GM23338 (cell line): ENCODE measurements around the gene NRG3. TPM values are rescaled to one million over a fixed set of nuclear protein-coding genes. Genes with fewer than 3 reads are reported as not detected.

Experiments
- ATAC-seq: fragments of 200-7000 bp; cut with Tn5 transposase; 3 replicates; pipeline ENCODE4 v1.9.1; 2020
- DNase-seq: peaks from one replicate; pipeline ENCODE4 v3.0.0-alpha.2; 2015; ENCODE audit warnings: low spot score
- H2AFZ ChIP-seq: fragments of 200-600 bp; sonication (generic); 2 replicates; pipeline ENCODE4 v1.8.0; 2016; ENCODE audit warnings: antibody characterized with exemption, mild to moderate bottlenecking, moderate library complexity
- H3F3A ChIP-seq: fragments of 200-600 bp; sonication (generic); replicated peaks from 2 replicates; pipeline ENCODE4 v1.8.0; 2017; ENCODE audit warnings: antibody characterized with exemption, mixed run types, low read depth
- H3K27ac ChIP-seq: fragments of 200-600 bp; sonication (generic); 2 replicates; pipeline ENCODE4 v1.6.1; 2016; ENCODE audit warnings: low read depth
- H3K27me3 ChIP-seq: fragments of 200-600 bp; sonication (generic); 2 replicates; pipeline ENCODE4 v1.8.0; 2016; ENCODE audit warnings: mild to moderate bottlenecking, mixed run types, moderate library complexity; ENCODE audit not compliant: insufficient read depth
- H3K36me3 ChIP-seq: fragments of 200-600 bp; sonication (generic); 2 replicates; pipeline ENCODE4 v1.8.0; 2016; ENCODE audit warnings: mild to moderate bottlenecking; ENCODE audit not compliant: insufficient read depth
- H3K4me1 ChIP-seq: fragments of 200-600 bp; sonication (generic); 2 replicates; pipeline ENCODE4 v1.8.0; 2016; ENCODE audit warnings: mild to moderate bottlenecking, moderate library complexity; ENCODE audit not compliant: insufficient read depth
- H3K4me2 ChIP-seq: fragments of 200-600 bp; sonication (generic); 2 replicates; pipeline ENCODE4 v1.7.1; 2017; ENCODE audit warnings: mixed run types
- H3K4me3 ChIP-seq: fragments of 200-600 bp; sonication (generic); 2 replicates; pipeline ENCODE4 v1.6.1; 2016; ENCODE audit warnings: mixed run types
- H3K79me2 ChIP-seq: fragments of 200-600 bp; sonication (generic); replicated peaks from 2 replicates; pipeline ENCODE4 v1.8.0; 2017; ENCODE audit warnings: mild to moderate bottlenecking; ENCODE audit not compliant: insufficient read depth
- H3K9me2 ChIP-seq: fragments of 200-600 bp; sonication (generic); 2 replicates; pipeline ENCODE4 v1.8.0; 2017; ENCODE audit not compliant: insufficient read depth
- H4K20me1 ChIP-seq: fragments of 200-600 bp; sonication (generic); replicated peaks from 2 replicates; pipeline ENCODE4 v1.8.0; 2017; ENCODE audit warnings: mild to moderate bottlenecking; ENCODE audit not compliant: insufficient read depth
- H3K27ac Mint-ChIP-seq: 2 replicates; pipeline ENCODE4 v1.8.0; 2020; ENCODE audit warnings: inconsistent platforms, mild to moderate bottlenecking, moderate library complexity, mixed read lengths
- H3K27me3 Mint-ChIP-seq: 3 replicates; pipeline ENCODE4 v1.8.0; 2022; ENCODE audit warnings: low read depth, mild to moderate bottlenecking, moderate library complexity, mixed read lengths, inconsistent platforms; ENCODE audit not compliant: insufficient read depth, poor library complexity
- H3K36me3 Mint-ChIP-seq: 3 replicates; pipeline ENCODE4 v1.8.0; 2021; ENCODE audit warnings: low read depth, mild to moderate bottlenecking, inconsistent platforms, moderate library complexity, mixed read lengths
- H3K4me1 Mint-ChIP-seq: 3 replicates; pipeline ENCODE4 v1.8.0; 2020; ENCODE audit warnings: mild to moderate bottlenecking, inconsistent platforms, mixed read lengths
- H3K4me3 Mint-ChIP-seq: 3 replicates; pipeline ENCODE4 v1.8.0; 2021; ENCODE audit warnings: moderate library complexity, mild to moderate bottlenecking, inconsistent platforms, mixed read lengths
- H3K9me3 Mint-ChIP-seq: 3 replicates; pipeline ENCODE4 v1.8.0; 2020; ENCODE audit warnings: moderate library complexity, mild to moderate bottlenecking, inconsistent platforms, mixed read lengths
- CREB1 ChIP-seq: fragments of 250-450 bp; sonication (Bioruptor Pico); IDR thresholded peaks from 2 replicates; pipeline ENCODE4 v1.5.0; 2020; ENCODE audit warnings: low read depth, mild to moderate bottlenecking, moderate library complexity
- CTCF ChIP-seq, 2 experiments: fragments of 200-600 bp in 1 of 2; sonication (generic) in 1 of 2; conservative IDR thresholded peaks; 2 replicates each; pipeline versions ENCODE4 v1.5.1 to v1.6.1; 2016 to 2017; ENCODE audit warnings: antibody characterized with exemption in 2 of 2, low read depth in 2 of 2, mild to moderate bottlenecking in 2 of 2, moderate library complexity in 1 of 2
- EZH2phosphoT487 ChIP-seq: fragments of 200-600 bp; sonication (generic); IDR thresholded peaks from one replicate; pipeline ENCODE4 v1.8.1; 2018; ENCODE audit warnings: antibody characterized with exemption; ENCODE audit not compliant: unreplicated experiment
- JUNB ChIP-seq: IDR thresholded peaks from one replicate; pipeline ENCODE4 v1.6.1; 2016; ENCODE audit warnings: antibody characterized with exemption; ENCODE audit not compliant: unreplicated experiment
- NANOG ChIP-seq: IDR thresholded peaks from 2 replicates; pipeline ENCODE4 v1.6.1; 2016; ENCODE audit warnings: antibody characterized with exemption, borderline replicate concordance
- POLR2AphosphoS5 ChIP-seq: IDR thresholded peaks from 2 replicates; pipeline ENCODE4 v1.6.1; 2016; ENCODE audit warnings: antibody characterized with exemption, low read depth
- STAT1 ChIP-seq: IDR thresholded peaks from one replicate; pipeline ENCODE4 v1.6.1; 2016; ENCODE audit warnings: antibody characterized with exemption; ENCODE audit not compliant: unreplicated experiment
- ZNF114 ChIP-seq: fragments of 250-450 bp; sonication (Bioruptor Pico); IDR thresholded peaks from 2 replicates; pipeline ENCODE4 v1.5.0; 2020; ENCODE audit warnings: mild to moderate bottlenecking, moderate library complexity
- ZNF331 ChIP-seq: fragments of 250-450 bp; sonication (Bioruptor Pico); IDR thresholded peaks from 2 replicates; pipeline ENCODE4 v1.5.0; 2020; ENCODE audit warnings: low read depth, mild to moderate bottlenecking, moderate library complexity
- ZNF462 ChIP-seq: fragments of 250-450 bp; sonication (Bioruptor Pico); IDR thresholded peaks from 2 replicates; pipeline ENCODE4 v1.5.0; 2020; ENCODE audit warnings: mild to moderate bottlenecking, moderate library complexity
- polyA plus RNA-seq: library from polyadenylated mRNA; unstranded; fragments of >200 nt; fragmentation: Nextera tagmentation; extraction: Ambion mirVana; gene quantifications from 2 replicates; pipeline ENCODE4 v1.2.1, GENCODE V29; 2016
- total RNA-seq: library from RNA; depleted of rRNA; stranded (reverse); fragments of >200 nt; shearing (Covaris generic); gene quantifications from 2 replicates; pipeline ENCODE4 v1.2.3, GENCODE V29; 2014
- TF ChIP-seq, protein P1 (sequence below): IDR thresholded peaks from one replicate; pipeline ENCODE4 v1.6.1; 2018; ENCODE audit warnings: antibody characterized with exemption; ENCODE audit not compliant: unreplicated experiment

The NRG3 gene
- total and polyA plus RNA-seq, 2 experiments from 2014 or later, result 1.9 to 3.9 TPM

DNA sequence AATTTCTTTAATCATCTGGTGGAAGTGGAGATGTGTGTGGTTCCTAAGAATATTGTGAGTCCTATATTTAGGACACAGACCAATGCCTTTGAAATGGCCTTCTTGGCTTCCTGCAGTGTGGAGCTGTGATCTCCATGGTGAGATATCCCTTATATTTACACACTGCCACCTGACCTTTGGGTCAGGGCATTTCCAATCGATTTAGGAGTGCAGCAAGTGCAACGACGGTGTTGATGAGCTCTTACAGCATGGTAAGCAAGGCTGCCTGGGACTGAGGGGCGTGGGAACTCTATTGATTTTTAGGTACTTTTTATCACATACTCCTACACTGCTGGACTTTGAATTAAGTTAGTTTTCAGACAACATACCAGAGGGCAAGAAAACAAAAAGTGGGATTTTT is 146.0 kb downstream of the NRG3 start:
- no peak overlapping the region for H3K4me3 Mint-ChIP-seq
- H3K27me3 Mint-ChIP-seq, result no peaks in the 10 kb centered on the region

More for the DNA sequence above, 146.0 kb downstream of the NRG3 start:
- Histone ChIP-seq H3K4me2 (no peak overlapping the region), H3F3A (no peaks in the 10 kb centered on the region), H3K36me3 (no peaks in the 10 kb centered on the region), H2AFZ (no peak overlapping the region), H3K9me2 (no peaks in the 10 kb centered on the region), H3K27ac (no peak overlapping the region), H4K20me1 (no peaks in the 10 kb centered on the region), H3K4me1 (no peaks in the 10 kb centered on the region), H3K27me3 (no peaks in the 10 kb centered on the region), H3K4me3 (no peak overlapping the region), H3K79me2 (no peaks in the 10 kb centered on the region)
- ATAC-seq (no peak), DNase-seq (no peak)
- Mint-ChIP-seq H3K36me3 (no peaks in the 10 kb centered on the region), H3K9me3 (peaks cover 4% of the 10 kb centered on the region; the same call in 1 of the 3 replicates), H3K4me1 (peaks cover 2% of the 10 kb centered on the region; the same call in 2 of the 3 replicates), H3K27ac (no peak overlapping the region)
- no peak for TF ChIP-seq CREB1 (CRISPR knock-in tag)
- no peak for TF ChIP-seq JUNB
- TF ChIP-seq, protein P1, sequence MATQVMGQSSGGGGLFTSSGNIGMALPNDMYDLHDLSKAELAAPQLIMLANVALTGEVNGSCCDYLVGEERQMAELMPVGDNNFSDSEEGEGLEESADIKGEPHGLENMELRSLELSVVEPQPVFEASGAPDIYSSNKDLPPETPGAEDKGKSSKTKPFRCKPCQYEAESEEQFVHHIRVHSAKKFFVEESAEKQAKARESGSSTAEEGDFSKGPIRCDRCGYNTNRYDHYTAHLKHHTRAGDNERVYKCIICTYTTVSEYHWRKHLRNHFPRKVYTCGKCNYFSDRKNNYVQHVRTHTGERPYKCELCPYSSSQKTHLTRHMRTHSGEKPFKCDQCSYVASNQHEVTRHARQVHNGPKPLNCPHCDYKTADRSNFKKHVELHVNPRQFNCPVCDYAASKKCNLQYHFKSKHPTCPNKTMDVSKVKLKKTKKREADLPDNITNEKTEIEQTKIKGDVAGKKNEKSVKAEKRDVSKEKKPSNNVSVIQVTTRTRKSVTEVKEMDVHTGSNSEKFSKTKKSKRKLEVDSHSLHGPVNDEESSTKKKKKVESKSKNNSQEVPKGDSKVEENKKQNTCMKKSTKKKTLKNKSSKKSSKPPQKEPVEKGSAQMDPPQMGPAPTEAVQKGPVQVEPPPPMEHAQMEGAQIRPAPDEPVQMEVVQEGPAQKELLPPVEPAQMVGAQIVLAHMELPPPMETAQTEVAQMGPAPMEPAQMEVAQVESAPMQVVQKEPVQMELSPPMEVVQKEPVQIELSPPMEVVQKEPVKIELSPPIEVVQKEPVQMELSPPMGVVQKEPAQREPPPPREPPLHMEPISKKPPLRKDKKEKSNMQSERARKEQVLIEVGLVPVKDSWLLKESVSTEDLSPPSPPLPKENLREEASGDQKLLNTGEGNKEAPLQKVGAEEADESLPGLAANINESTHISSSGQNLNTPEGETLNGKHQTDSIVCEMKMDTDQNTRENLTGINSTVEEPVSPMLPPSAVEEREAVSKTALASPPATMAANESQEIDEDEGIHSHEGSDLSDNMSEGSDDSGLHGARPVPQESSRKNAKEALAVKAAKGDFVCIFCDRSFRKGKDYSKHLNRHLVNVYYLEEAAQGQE, result no peak
- TF ChIP-seq ZNF114, result no peak
- no peak for TF ChIP-seq CTCF (conservative IDR thresholded peaks at IDR 0.05; ENCODE audit: low read depth in 2 of 2)
- TF ChIP-seq ZNF462 (CRISPR knock-in tag), result no peak
- no peak for TF ChIP-seq NANOG
- TF ChIP-seq STAT1, result no peak
- TF ChIP-seq EZH2phosphoT487, result no peak
- TF ChIP-seq ZNF331 (CRISPR knock-in tag), result no peak
- TF ChIP-seq POLR2AphosphoS5, result no peak
